Nephron progenitor cell (in vitro differentiated cells): ENCODE measurements around the gene GTF2F2.

Experiments used
- DNase-seq: peaks from one replicate; pipeline ENCODE4 v3.0.0; 2021
- H3K27ac Mint-ChIP-seq: 2 replicates; pipeline ENCODE4 v1.8.0; 2021; ENCODE audit warnings: mild to moderate bottlenecking, moderate library complexity, mixed read lengths
- H3K27me3 Mint-ChIP-seq: 2 replicates; pipeline ENCODE4 v1.8.0; 2021; ENCODE audit warnings: mild to moderate bottlenecking, low read depth, mixed read lengths; ENCODE audit not compliant: poor library complexity
- H3K36me3 Mint-ChIP-seq: 2 replicates; pipeline ENCODE4 v1.8.0; 2021; ENCODE audit warnings: low read depth, mixed read lengths
- H3K4me1 Mint-ChIP-seq: 2 replicates; pipeline ENCODE4 v1.8.0; 2021; ENCODE audit warnings: mixed read lengths
- H3K4me3 Mint-ChIP-seq: 2 replicates; pipeline ENCODE4 v1.8.0; 2021; ENCODE audit warnings: mild to moderate bottlenecking, moderate library complexity, mixed read lengths
- H3K9me3 Mint-ChIP-seq: 2 replicates; pipeline ENCODE4 v1.8.0; 2021; ENCODE audit warnings: mild to moderate bottlenecking, moderate library complexity, mixed read lengths
- CTCF ChIP-seq: fragments of 200-600 bp; sonication (generic); IDR thresholded peaks from 2 replicates; pipeline ENCODE4 v1.5.0; 2021; ENCODE audit warnings: antibody characterized with exemption

Gene GTF2F2

GRCh38 chr13:45162821-45163220 is 42.5 kb downstream of the GTF2F2 start:
- Mint-ChIP-seq H3K27me3 (no peaks in the 10 kb centered on the region), H3K4me3 (no peak overlapping the region), H3K4me1 (no peaks in the 10 kb centered on the region), H3K36me3 (peaks cover 52% of the 10 kb centered on the region), H3K27ac (no peak overlapping the region), H3K9me3 (no peaks in the 10 kb centered on the region)
- TF ChIP-seq CTCF: no peak
- DNase-seq: no peak

- Mint-ChIP-seq H3K4me1 (peaks cover 5% of the 10 kb centered on the region), H3K4me3 (no peak overlapping the region), H3K9me3 (no peaks in the 10 kb centered on the region), H3K36me3 (peaks cover 42% of the 10 kb centered on the region), H3K27ac (no peak overlapping the region), H3K27me3 (no peaks in the 10 kb centered on the region)
- no peak for DNase-seq
- TF ChIP-seq CTCF: no peak
Observed at GRCh38 chr13:45166858-45167257, 46.5 kb downstream of the GTF2F2 start.

GRCh38 chr13:45167611-45168554 is 47.6 kb downstream of the GTF2F2 start:
- peaks cover 52% of the 10 kb centered on the region for H3K36me3 Mint-ChIP-seq
- H3K27ac Mint-ChIP-seq: no peak overlapping the region
- no peaks in the 10 kb centered on the region for H3K9me3 Mint-ChIP-seq
- H3K27me3 Mint-ChIP-seq: no peaks in the 10 kb centered on the region
- H3K4me3 Mint-ChIP-seq: no peak overlapping the region
- no peak for DNase-seq
- no peak for TF ChIP-seq CTCF
- H3K4me1 Mint-ChIP-seq: peaks cover 5% of the 10 kb centered on the region

GRCh38 chr13:45168555-45168930 is 48.2 kb downstream of the GTF2F2 start:
- H3K27me3 Mint-ChIP-seq: no peaks in the 10 kb centered on the region
- TF ChIP-seq CTCF: no peak
- no peak overlapping the region for H3K27ac Mint-ChIP-seq
- peaks cover 59% of the 10 kb centered on the region for H3K36me3 Mint-ChIP-seq
- DNase-seq: no peak
- H3K9me3 Mint-ChIP-seq: peaks cover 3% of the 10 kb centered on the region
- peaks cover 5% of the 10 kb centered on the region for H3K4me1 Mint-ChIP-seq
- no peak overlapping the region for H3K4me3 Mint-ChIP-seq

- no peak for TF ChIP-seq CTCF
- Mint-ChIP-seq H3K9me3 (peaks cover 3% of the 10 kb centered on the region), H3K4me1 (peaks cover 21% of the 10 kb centered on the region), H3K27me3 (no peaks in the 10 kb centered on the region), H3K27ac (no peak overlapping the region), H3K36me3 (peaks cover 56% of the 10 kb centered on the region), H3K4me3 (no peak overlapping the region)
- no peak for DNase-seq
Observed at GRCh38 chr13:45174478-45174877, 54.2 kb downstream of the GTF2F2 start.
